IMR-90 (cell line): ENCODE results near the gene PTPN5. TPM values are rescaled to one million over a fixed set of nuclear protein-coding genes. Genes with fewer than 3 reads are reported as not detected.

Experiments used
- ATAC-seq: fragments of 200-7000 bp; cut with Tn5 transposase; 2 replicates; pipeline ENCODE4 v1.9.1; 2020; ENCODE audit warnings: low read depth, mild to moderate bottlenecking, moderate library complexity
- BruUV-seq: library from RNA; stranded (reverse); fragments of 400-500 nt; replicated peaks from 2 replicates; lab custom pipeline; 2021; lab: Mats Ljungman, UMichigan
- CTCF ChIA-PET: fragments of 300-600 bp; formaldehyde crosslinking; extraction: SDS; loops from one replicate; lab custom pipeline; 2021; ENCODE audit warnings: antibody characterized with exemption; lab: Yijun Ruan, JAX
- POLR2A ChIA-PET: fragments of 300-600 bp; sonication (Branson Sonifier 250); formaldehyde crosslinking; loops from one replicate; lab custom pipeline; 2022; ENCODE audit warnings: antibody characterized with exemption; ENCODE audit not compliant: unreplicated experiment; lab: Charles Lee
- DNase-seq: peaks from one replicate; pipeline ENCODE4 v3.0.0; 2013
- H2AFZ ChIP-seq: replicated peaks from 2 replicates; pipeline ENCODE3; 2013; ENCODE audit warnings: low read length, mild to moderate bottlenecking; ENCODE audit not compliant: poor library complexity
- H2AK5ac ChIP-seq: 2 replicates; pipeline ENCODE4 v1.6.1; 2013; ENCODE audit warnings: low read depth, low read length, inconsistent platforms
- H2AK9ac ChIP-seq: replicated peaks from 2 replicates; pipeline ENCODE3; 2013; ENCODE audit warnings: mild to moderate bottlenecking, low read depth, low read length, moderate library complexity; ENCODE audit not compliant: poor library complexity
- H2BK120ac ChIP-seq: 2 replicates; pipeline ENCODE4 v1.6.1; 2013; ENCODE audit warnings: low read depth, low read length, inconsistent platforms
- H2BK15ac ChIP-seq: 3 replicates; pipeline ENCODE4 v1.6.1; 2013; ENCODE audit warnings: low read depth, low read length, inconsistent platforms
- H2BK20ac ChIP-seq: 2 replicates; pipeline ENCODE4 v1.6.1; 2013; ENCODE audit warnings: low read depth, mild to moderate bottlenecking, inconsistent platforms, low read length, moderate library complexity
- H2BK5ac ChIP-seq: 2 replicates; pipeline ENCODE4 v1.6.1; 2013; ENCODE audit warnings: mild to moderate bottlenecking, low read depth, low read length, inconsistent platforms; ENCODE audit not compliant: poor library complexity, severe bottlenecking
- H3K14ac ChIP-seq: replicated peaks from 2 replicates; pipeline ENCODE4 v1.6.1; 2013; ENCODE audit warnings: low read depth, low read length, inconsistent platforms
- H3K18ac ChIP-seq: 2 replicates; pipeline ENCODE4 v1.6.1; 2013; ENCODE audit warnings: low read depth, low read length, control low read depth
- H3K23ac ChIP-seq: 2 replicates; pipeline ENCODE4 v1.6.1; 2013; ENCODE audit warnings: low read depth, low read length, inconsistent platforms
- H3K27ac ChIP-seq: 2 replicates; pipeline ENCODE4 v1.5.1; 2013; ENCODE audit warnings: mild to moderate bottlenecking, control low read depth, low read length; ENCODE audit not compliant: insufficient read depth
- H3K27me3 ChIP-seq: 2 replicates; pipeline ENCODE4 v1.6.1; 2013; ENCODE audit warnings: low read length; ENCODE audit not compliant: control insufficient read depth, insufficient read depth
- H3K36me3 ChIP-seq: 2 replicates; pipeline ENCODE4 v1.6.1; 2013; ENCODE audit warnings: low read length, mixed read lengths; ENCODE audit not compliant: control insufficient read depth, insufficient read depth
- H3K4ac ChIP-seq: 2 replicates; pipeline ENCODE4 v1.6.1; 2013; ENCODE audit warnings: low read depth, low read length, inconsistent platforms
- H3K4me1 ChIP-seq: 2 replicates; pipeline ENCODE4 v1.6.1; 2013; ENCODE audit warnings: low read length, mixed read lengths; ENCODE audit not compliant: control insufficient read depth, insufficient read depth
- H3K4me2 ChIP-seq: 2 replicates; pipeline ENCODE4 v1.6.1; 2013; ENCODE audit warnings: low read depth, mild to moderate bottlenecking, control low read depth, low read length, moderate library complexity
- H3K4me3 ChIP-seq: 2 replicates; pipeline ENCODE4 v1.5.1; 2013; ENCODE audit warnings: low read depth, mild to moderate bottlenecking, control low read depth, low read length, moderate library complexity; ENCODE audit not compliant: insufficient read depth
- H3K56ac ChIP-seq: 2 replicates; pipeline ENCODE4 v1.6.1; 2013; ENCODE audit warnings: low read length, inconsistent platforms; ENCODE audit not compliant: insufficient read depth; ENCODE audit errors: extremely low read depth
- H3K79me1 ChIP-seq, 2 experiments: 2 replicates each; pipeline ENCODE4 v1.6.1; 2013; ENCODE audit warnings: low read length in 2 of 2, inconsistent platforms in 1 of 2, low read depth in 1 of 2
- H3K9ac ChIP-seq: 2 replicates; pipeline ENCODE4 v1.6.1; 2013; ENCODE audit warnings: low read depth, low read length, control low read depth
- H3K9me1 ChIP-seq: 2 replicates; pipeline ENCODE4 v1.6.1; 2013; ENCODE audit warnings: low read length, inconsistent platforms; ENCODE audit not compliant: insufficient read depth
- H3K9me3 ChIP-seq: 2 replicates; pipeline ENCODE4 v1.6.1; 2013; ENCODE audit warnings: low read length; ENCODE audit not compliant: control insufficient read depth, insufficient read depth
- H4K20me1 ChIP-seq: 2 replicates; pipeline ENCODE4 v1.6.1; 2013; ENCODE audit warnings: low read length, inconsistent platforms; ENCODE audit not compliant: insufficient read depth
- H4K5ac ChIP-seq: 2 replicates; pipeline ENCODE4 v1.6.1; 2013; ENCODE audit warnings: mild to moderate bottlenecking, low read depth, low read length, control low read depth
- H4K8ac ChIP-seq, 2 experiments: 2 replicates each; pipeline ENCODE4 v1.6.1; 2013; ENCODE audit warnings: low read depth in 2 of 2, low read length in 2 of 2, control low read depth in 1 of 2, inconsistent platforms in 1 of 2
- H4K91ac ChIP-seq: 2 replicates; pipeline ENCODE4 v1.6.1; 2013; ENCODE audit warnings: low read depth, low read length, inconsistent platforms; ENCODE audit not compliant: insufficient read depth
- MAFK ChIP-seq: IDR thresholded peaks from 2 replicates; pipeline ENCODE4 v1.6.1; 2012; ENCODE audit warnings: low read depth, low read length, improper control_type of control experiment
- POLR2A ChIP-seq: IDR thresholded peaks from 2 replicates; pipeline ENCODE4 v1.6.1; 2012; ENCODE audit warnings: mild to moderate bottlenecking, low read depth, low read length
- RAD21 ChIP-seq: IDR thresholded peaks from 2 replicates; pipeline ENCODE4 v1.6.1; 2012; ENCODE audit warnings: low read length, improper control_type of control experiment
- SMC3 ChIP-seq: fragments of 150-350 bp; IDR thresholded peaks from 2 replicates; pipeline ENCODE4 v1.6.1; 2016; ENCODE audit warnings: low read depth, mild to moderate bottlenecking, antibody characterized with exemption, low read length, moderate library complexity
- WGBS, 2 experiments: methylation state at CpG; one replicate each; pipeline versions ENCODE4 v1.1.5 to v1.1.7; 2013; ENCODE audit warnings: missing lambda C conversion rate in 2 of 2; ENCODE audit not compliant: insufficient read length in 1 of 2; ENCODE audit errors: extremely low coverage in 2 of 2; 5-methylcytosine and 5-hydroxymethylcytosine counted together
- dilution Hi-C: fragments of 300-500 bp; cut with HindIII; formaldehyde crosslinking; loops from one replicate; pipeline ENCODE4 v1.14.3; 2018; ENCODE audit warnings: low sequenced_read_pairs; ENCODE audit not compliant: unreplicated experiment
- in situ Hi-C: fragments of 300-500 bp; cut with MboI; formaldehyde crosslinking; loops from 3 replicates; pipeline ENCODE4 v1.14.3; 2019; ENCODE audit warnings: low sequenced_read_pairs, inconsistent platforms, mixed read lengths
- intact Hi-C: fragments of 100-400 bp; cut with micrococcal nuclease; formaldehyde crosslinking; loops from 2 replicates; pipeline ENCODE4 v1.10.0; 2022
- polyA plus RNA-seq, 3 experiments: library from polyadenylated mRNA; depleted of rRNA; stranded (reverse); fragments of >200 nt; gene quantifications; 2 replicates each; pipeline ENCODE4 v1.2.3, GENCODE V29; 2012; ENCODE audit warnings: low replicate concordance in 1 of 3
- total RNA-seq: library from RNA; depleted of rRNA; stranded (reverse); fragments of >200 nt; gene quantifications from 2 replicates; pipeline ENCODE4 v1.2.3, GENCODE V29; 2012

PTPN5 gene
- total and polyA plus RNA-seq, 2 of the 4 experiments (the other 2 are of a cell fraction) = not detected

DNA sequence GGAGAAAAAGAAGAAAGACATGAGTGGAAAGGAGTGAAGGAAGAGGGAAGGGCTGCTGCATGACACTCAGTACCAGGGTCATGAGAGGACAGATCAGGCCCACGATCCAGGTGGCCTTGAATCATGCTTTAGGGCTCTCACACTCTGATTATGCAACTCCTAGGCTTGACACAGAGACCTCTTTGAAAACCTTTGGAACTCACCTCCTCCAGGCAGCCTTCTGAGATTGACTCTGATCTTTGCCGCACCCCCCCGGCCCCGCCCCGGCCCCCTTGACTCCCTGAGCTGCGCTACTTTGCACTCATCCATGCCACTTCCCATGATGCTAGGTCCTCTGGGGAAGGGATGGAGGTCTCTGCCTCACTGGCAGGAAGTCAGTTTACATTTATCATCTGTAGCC, 10.7 kb downstream of the PTPN5 start:
- Histone ChIP-seq H2BK15ac (no peak overlapping the region), H3K4me2 (no peak overlapping the region), H3K36me3 (no peaks in the 10 kb centered on the region), H3K4me3 (no peak overlapping the region), H4K20me1 (no peaks in the 10 kb centered on the region), H3K14ac (no peak overlapping the region), H3K23ac (no peak overlapping the region), H4K5ac (no peak overlapping the region), H3K27ac (no peak overlapping the region), H3K9ac (no peak overlapping the region), H3K4ac (no peak overlapping the region), H2BK120ac (no peak overlapping the region), H2AK9ac (no peak overlapping the region), H3K4me1 (no peaks in the 10 kb centered on the region), H3K27me3 (peaks cover 8% of the 10 kb centered on the region), H2AK5ac (no peak overlapping the region), H3K18ac (no peak overlapping the region), H4K91ac (no peak overlapping the region), H3K56ac (no peak overlapping the region), H2AFZ (no peak overlapping the region), H3K79me1 (no peaks in the 10 kb centered on the region), H4K8ac (no peak overlapping the region), H2BK5ac (no peak overlapping the region), H3K9me3 (no peaks in the 10 kb centered on the region), H3K9me1 (no peaks in the 10 kb centered on the region), H2BK20ac (no peak overlapping the region)
- in situ Hi-C loops (no loop called here), intact Hi-C loops (no loop called here), dilution Hi-C loops (no loop called here)
- no peak for TF ChIP-seq POLR2A
- TF ChIP-seq SMC3 = no peak
- TF ChIP-seq MAFK = no peak
- no peak for TF ChIP-seq RAD21
- ChIA-PET POLR2A (no interaction called here), CTCF (no interaction called here)
- no peak for DNase-seq
- no CpG with 5 or more reads among the region's 6 CpGs for WGBS, 2 experiments
- BruUV-seq = no TSS peak
- ATAC-seq = no peak
